NT2/D1 (cell line): ENCODE measurements around the gene KRTAP19-2.

Experiments
- DNase-seq: peaks from one replicate; pipeline ENCODE4 v3.0.0-alpha.2; 2011; ENCODE audit warnings: low read depth, low spot score
- H3K27me3 ChIP-seq: 2 replicates; pipeline ENCODE4 v1.6.0; 2011; ENCODE audit warnings: mild to moderate bottlenecking; ENCODE audit not compliant: insufficient read length, insufficient read depth
- H3K36me3 ChIP-seq: 2 replicates; pipeline ENCODE4 v1.6.1; 2011; ENCODE audit warnings: mild to moderate bottlenecking, low read length, mixed read lengths; ENCODE audit not compliant: insufficient read depth, insufficient read length
- H3K4me1 ChIP-seq: 2 replicates; pipeline ENCODE4 v1.5.1; 2011; ENCODE audit not compliant: insufficient read depth, insufficient read length
- H3K4me3 ChIP-seq: 2 replicates; pipeline ENCODE4 v1.5.1; 2011; ENCODE audit warnings: low read depth; ENCODE audit not compliant: insufficient read length
- H3K9ac ChIP-seq: 2 replicates; pipeline ENCODE4 v1.6.0; 2011; ENCODE audit warnings: low read depth; ENCODE audit not compliant: insufficient read length
- H3K9me3 ChIP-seq: 2 replicates; pipeline ENCODE4 v1.5.1; 2011; ENCODE audit warnings: mild to moderate bottlenecking, low read length; ENCODE audit not compliant: insufficient read depth
- SUZ12 ChIP-seq: IDR thresholded peaks from 2 replicates; pipeline ENCODE4 v1.6.1; 2011; ENCODE audit not compliant: insufficient read length, insufficient read depth; ENCODE audit errors: extremely low read depth
- YY1 ChIP-seq: IDR thresholded peaks from 2 replicates; pipeline ENCODE4 v1.6.1; 2011; ENCODE audit not compliant: insufficient read length, insufficient read depth
- ZNF274 ChIP-seq: IDR thresholded peaks from 2 replicates; pipeline ENCODE4 v1.6.1; 2011; ENCODE audit warnings: mild to moderate bottlenecking, low read depth, low read length

Gene KRTAP19-2

GRCh38 chr21:30448514-30448913, 38.7 kb downstream of the KRTAP19-2 start:
- TF ChIP-seq SUZ12 (no peak), ZNF274 (no peak), YY1 (no peak)
- no peaks in the 10 kb centered on the region for H3K36me3 ChIP-seq
- no peaks in the 10 kb centered on the region for H3K4me1 ChIP-seq
- H3K4me3 ChIP-seq, result no peak overlapping the region
- H3K27me3 ChIP-seq, result no peaks in the 10 kb centered on the region
- DNase-seq, result no peak
- H3K9ac ChIP-seq, result no peak overlapping the region
- no peaks in the 10 kb centered on the region for H3K9me3 ChIP-seq

GRCh38 chr21:30447056-30447455, 40.2 kb downstream of the KRTAP19-2 start:
- no peak for DNase-seq
- TF ChIP-seq ZNF274, result no peak
- no peak for TF ChIP-seq SUZ12
- no peaks in the 10 kb centered on the region for H3K4me1 ChIP-seq
- H3K27me3 ChIP-seq, result no peaks in the 10 kb centered on the region
- no peaks in the 10 kb centered on the region for H3K9me3 ChIP-seq
- H3K36me3 ChIP-seq, result no peaks in the 10 kb centered on the region
- no peak overlapping the region for H3K9ac ChIP-seq
- no peak overlapping the region for H3K4me3 ChIP-seq

- TF ChIP-seq SUZ12 (no peak), YY1 (no peak), ZNF274 (no peak)
- H3K9me3 ChIP-seq, result no peaks in the 10 kb centered on the region
Observed at GRCh38 chr21:30444204-30444603, 43.0 kb downstream of the KRTAP19-2 start.

GRCh38 chr21:30443226-30443625, 44.0 kb downstream of the KRTAP19-2 start:
- DNase-seq, result no peak
- no peaks in the 10 kb centered on the region for H3K36me3 ChIP-seq
- no peak for TF ChIP-seq YY1
- TF ChIP-seq ZNF274, result no peak
- no peak for TF ChIP-seq SUZ12
- H3K9me3 ChIP-seq, result no peaks in the 10 kb centered on the region
- no peaks in the 10 kb centered on the region for H3K27me3 ChIP-seq
- no peaks in the 10 kb centered on the region for H3K4me1 ChIP-seq
- no peak overlapping the region for H3K9ac ChIP-seq
- H3K4me3 ChIP-seq, result no peak overlapping the region

More at GRCh38 chr21:30444204-30444603, 43.0 kb downstream of the KRTAP19-2 start:
- no peak for DNase-seq
- no peak overlapping the region for H3K4me3 ChIP-seq
- H3K4me1 ChIP-seq, result no peaks in the 10 kb centered on the region
- no peak overlapping the region for H3K9ac ChIP-seq
- H3K27me3 ChIP-seq, result no peaks in the 10 kb centered on the region
- H3K36me3 ChIP-seq, result no peaks in the 10 kb centered on the region

- Histone ChIP-seq H3K9me3 (no peaks in the 10 kb centered on the region), H3K9ac (no peak within 1 kb of the TSS), H3K36me3 (no peaks in the 10 kb centered on the region), H3K27me3 (no peaks in the 10 kb centered on the region), H3K4me1 (no peaks in the 10 kb centered on the region), H3K4me3 (no peak within 1 kb of the TSS)
- no peak for DNase-seq
- TF ChIP-seq ZNF274 (no peak), SUZ12 (no peak), YY1 (no peak)
Observed at GRCh38 chr21:30439975-30440374, 47.3 kb downstream of the KRTAP19-2 start, which contains the start of gene KRTAP15-1. Gene KRTAP15-1, plus strand, starts transcription at chr21:30440275. Its CDS starts 53 bp downstream, at chr21:30440328.
